HepG2 (cell line): ENCODE results near the gene TSPYL1. TPM values are rescaled to one million over a fixed set of nuclear protein-coding genes. Genes with fewer than 3 reads are reported as not detected.

ENCODE experiments used
- ATF4 ChIP-seq, 2 experiments: fragments of 450-650 bp in 1 of 2; sonication (generic) in 1 of 2; formaldehyde crosslinking; IDR thresholded peaks; 2 replicates each; pipeline versions ENCODE4 v1.5.0 to v1.8.0; 2020 to 2022; ENCODE audit warnings: mild to moderate bottlenecking in 1 of 2, missing genetic modification reagents in 1 of 2
- BRCA1 ChIP-seq: sonication (generic); formaldehyde crosslinking; IDR thresholded peaks from 2 replicates; pipeline ENCODE4 v1.4.0; 2020; ENCODE audit warnings: missing genetic modification reagents
- CEBPZ ChIP-seq: IDR thresholded peaks from 2 replicates; pipeline ENCODE4 v1.6.1; 2012; ENCODE audit warnings: low read length, improper control_type of control experiment
- CHD2 ChIP-seq: IDR thresholded peaks from 2 replicates; pipeline ENCODE4 v1.6.1; 2011; ENCODE audit warnings: low read depth, low read length, improper control_type of control experiment
- JUN ChIP-seq: sonication (generic); formaldehyde crosslinking; IDR thresholded peaks from 2 replicates; pipeline ENCODE4 v1.4.0; 2020; ENCODE audit warnings: mild to moderate bottlenecking, missing genetic modification reagents
- KLF9 ChIP-seq: IDR thresholded peaks from 2 replicates; pipeline ENCODE4 v1.6.1; 2016; ENCODE audit warnings: low read depth
- KMT2B ChIP-seq: IDR thresholded peaks from 2 replicates; pipeline ENCODE4 v1.6.1; 2016; ENCODE audit warnings: missing genetic modification reagents, missing compliant biosample characterization
- SMAD9 ChIP-seq: sonication (generic); formaldehyde crosslinking; IDR thresholded peaks from 2 replicates; pipeline ENCODE4 v1.5.1; 2020; ENCODE audit warnings: mild to moderate bottlenecking, missing genetic modification reagents
- SMC3 ChIP-seq: IDR thresholded peaks from 2 replicates; pipeline ENCODE4 v1.6.1; 2011; ENCODE audit warnings: low read length, improper control_type of control experiment
- YEATS2 ChIP-seq: sonication (generic); formaldehyde crosslinking; IDR thresholded peaks from 2 replicates; pipeline ENCODE4 v1.4.0; 2020; ENCODE audit warnings: missing genetic modification reagents, borderline replicate concordance
- ZBTB46 ChIP-seq: sonication (generic); formaldehyde crosslinking; IDR thresholded peaks from 2 replicates; pipeline ENCODE4 v1.4.0; 2020; ENCODE audit warnings: mild to moderate bottlenecking, missing genetic modification reagents, borderline replicate concordance
- ZGPAT ChIP-seq: IDR thresholded peaks from 2 replicates; pipeline ENCODE4 v1.6.1; 2016; ENCODE audit warnings: mild to moderate bottlenecking
- ZNF7 ChIP-seq: IDR thresholded peaks from 2 replicates; pipeline ENCODE4 v1.6.1; 2016; ENCODE audit warnings: missing biosample characterization, missing genetic modification reagents
- ZSCAN9 ChIP-seq: IDR thresholded peaks from 2 replicates; pipeline ENCODE4 v1.6.1; 2016; ENCODE audit warnings: borderline replicate concordance
- polyA plus RNA-seq, 8 experiments: library from polyadenylated mRNA; depleted of rRNA in 3 of 8; stranded (reverse) in 7 of 8; unstranded in 1 of 8; fragments of >200 nt; fragmentation: Illumina TruSeq in 4 of 8; extraction: Trizol in 4 of 8; gene quantifications; 2 replicates each; pipeline versions ENCODE4 v1.2.1 to v1.2.3, GENCODE V29; 2011 to 2016; ENCODE audit warnings: low read depth in 4 of 8, missing spikeins in 1 of 8, mixed read lengths in 1 of 8; ENCODE audit not compliant: insufficient read depth in 1 of 8
- total RNA-seq, 5 experiments: library from RNA; depleted of rRNA; stranded (reverse); fragments of >200 nt; fragmentation: Illumina TruSeq; extraction: Trizol; gene quantifications; 2 replicates each; pipeline ENCODE4 v1.2.3, GENCODE V29; 2016; ENCODE audit warnings: low read depth in 1 of 5
- TF ChIP-seq, protein P1 (sequence below): sonication (generic); formaldehyde crosslinking; IDR thresholded peaks from 2 replicates; pipeline ENCODE4 v1.8.0; 2023; ENCODE audit warnings: mild to moderate bottlenecking, missing genetic modification reagents
- TF ChIP-seq, protein P2 (sequence below): sonication (generic); formaldehyde crosslinking; IDR thresholded peaks from 2 replicates; pipeline ENCODE4 v1.4.0; 2020; ENCODE audit warnings: missing genetic modification reagents
- TF ChIP-seq, protein P3 (sequence below): sonication (generic); formaldehyde crosslinking; IDR thresholded peaks from 2 replicates; pipeline ENCODE4 v1.4.0; 2020; ENCODE audit warnings: mild to moderate bottlenecking, missing genetic modification reagents

Gene TSPYL1
- total and polyA plus RNA-seq, 2 of the 13 experiments (the other 11 are each of a cell fraction or from before 2014, with no cell fraction given), result 28.3 to 93.0 TPM

- TF ChIP-seq ATF4 (CRISPR knock-in tag; IDR thresholded peaks at IDR 0.05) (peak in 1 of 2 experiments; percentile 78; a peak in 2 of 4 replicates), ZBTB46 (CRISPR knock-in tag) (peak; percentile 81; the same call in 1 of the 2 replicates), CEBPZ (no peak), SMC3 (no peak), KLF9 (CRISPR knock-in tag) (peak; percentile 29; the same call in 1 of the 2 replicates), YEATS2 (CRISPR knock-in tag) (peak; percentile 71), BRCA1 (CRISPR knock-in tag) (no peak), SMAD9 (CRISPR knock-in tag) (no peak; the same call in 1 of the 2 replicates), KMT2B (CRISPR knock-in tag) (peak; percentile 87), ZGPAT (CRISPR knock-in tag) (peak; percentile 85), ZNF7 (no peak), JUN (CRISPR knock-in tag) (no peak; the same call in 1 of the 2 replicates), ZSCAN9 (CRISPR knock-in tag) (no peak), CHD2 (peak; percentile 97)
- TF ChIP-seq, protein P1, sequence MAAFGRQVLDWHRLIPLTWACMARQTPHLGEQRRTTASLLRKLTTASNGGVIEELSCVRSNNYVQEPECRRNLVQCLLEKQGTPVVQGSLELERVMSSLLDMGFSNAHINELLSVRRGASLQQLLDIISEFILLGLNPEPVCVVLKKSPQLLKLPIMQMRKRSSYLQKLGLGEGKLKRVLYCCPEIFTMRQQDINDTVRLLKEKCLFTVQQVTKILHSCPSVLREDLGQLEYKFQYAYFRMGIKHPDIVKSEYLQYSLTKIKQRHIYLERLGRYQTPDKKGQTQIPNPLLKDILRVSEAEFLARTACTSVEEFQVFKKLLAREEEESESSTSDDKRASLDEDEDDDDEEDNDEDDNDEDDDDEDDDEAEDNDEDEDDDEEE, result peak; percentile 77
- TF ChIP-seq, protein P2, sequence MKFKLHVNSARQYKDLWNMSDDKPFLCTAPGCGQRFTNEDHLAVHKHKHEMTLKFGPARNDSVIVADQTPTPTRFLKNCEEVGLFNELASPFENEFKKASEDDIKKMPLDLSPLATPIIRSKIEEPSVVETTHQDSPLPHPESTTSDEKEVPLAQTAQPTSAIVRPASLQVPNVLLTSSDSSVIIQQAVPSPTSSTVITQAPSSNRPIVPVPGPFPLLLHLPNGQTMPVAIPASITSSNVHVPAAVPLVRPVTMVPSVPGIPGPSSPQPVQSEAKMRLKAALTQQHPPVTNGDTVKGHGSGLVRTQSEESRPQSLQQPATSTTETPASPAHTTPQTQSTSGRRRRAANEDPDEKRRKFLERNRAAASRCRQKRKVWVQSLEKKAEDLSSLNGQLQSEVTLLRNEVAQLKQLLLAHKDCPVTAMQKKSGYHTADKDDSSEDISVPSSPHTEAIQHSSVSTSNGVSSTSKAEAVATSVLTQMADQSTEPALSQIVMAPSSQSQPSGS, result no peak
- TF ChIP-seq, protein P3, sequence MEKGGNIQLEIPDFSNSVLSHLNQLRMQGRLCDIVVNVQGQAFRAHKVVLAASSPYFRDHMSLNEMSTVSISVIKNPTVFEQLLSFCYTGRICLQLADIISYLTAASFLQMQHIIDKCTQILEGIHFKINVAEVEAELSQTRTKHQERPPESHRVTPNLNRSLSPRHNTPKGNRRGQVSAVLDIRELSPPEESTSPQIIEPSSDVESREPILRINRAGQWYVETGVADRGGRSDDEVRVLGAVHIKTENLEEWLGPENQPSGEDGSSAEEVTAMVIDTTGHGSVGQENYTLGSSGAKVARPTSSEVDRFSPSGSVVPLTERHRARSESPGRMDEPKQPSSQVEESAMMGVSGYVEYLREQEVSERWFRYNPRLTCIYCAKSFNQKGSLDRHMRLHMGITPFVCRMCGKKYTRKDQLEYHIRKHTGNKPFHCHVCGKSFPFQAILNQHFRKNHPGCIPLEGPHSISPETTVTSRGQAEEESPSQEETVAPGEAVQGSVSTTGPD, result no peak
These were observed at the start of gene TSPYL1 (continued) for GRCh38 chr6:116279232-116280160.
